Natural killer cell (primary cell): Measurements from ENCODE around the gene S100A14. TPM values are rescaled to one million over a fixed set of nuclear protein-coding genes. Genes with fewer than 3 reads are reported as not detected.

Experiments
- ATAC-seq, 3 donors: fragments of 150-1000 bp in 2 of 3; fragments of 200-7000 bp in 1 of 3; cut with Tn5 transposase; 1 replicate in 1 of 3; 2 replicates in 2 of 3; pipeline ENCODE4 v1.10.0; 2021; ENCODE audit warnings: mild to moderate bottlenecking in 2 of 3, moderate library complexity in 2 of 3
- DNase-seq, 2 donors: peaks; one replicate each; pipeline versions ENCODE4 v3.0.0 to v3.0.0-alpha.2; 2013 to 2021; ENCODE audit warnings: mixed read lengths in 1 of 2
- H3K27ac ChIP-seq: one replicate; pipeline ENCODE4 v1.5.1; 2013; ENCODE audit warnings: mild to moderate bottlenecking, low read length
- H3K27me3 ChIP-seq: one replicate; pipeline ENCODE4 v1.6.1; 2013; ENCODE audit warnings: low read length; ENCODE audit not compliant: control insufficient read depth, insufficient read depth
- H3K36me3 ChIP-seq: one replicate; pipeline ENCODE4 v1.6.1; 2013; ENCODE audit warnings: low read length; ENCODE audit not compliant: control insufficient read depth, insufficient read depth
- H3K4me1 ChIP-seq: one replicate; pipeline ENCODE4 v1.6.1; 2013; ENCODE audit warnings: low read length; ENCODE audit not compliant: control insufficient read depth, insufficient read depth
- H3K4me3 ChIP-seq: one replicate; pipeline ENCODE4 v1.5.1; 2013; ENCODE audit warnings: low read length
- H3K9me3 ChIP-seq: one replicate; pipeline ENCODE4 v1.6.1; 2013; ENCODE audit warnings: low read length; ENCODE audit not compliant: control insufficient read depth, insufficient read depth
- H3K27ac Mint-ChIP-seq, 2 donors: one replicate each; pipeline ENCODE4 v1.8.0; 2022; ENCODE audit warnings: mild to moderate bottlenecking in 2 of 2, mixed read lengths in 2 of 2, moderate library complexity in 1 of 2
- H3K27me3 Mint-ChIP-seq, 2 donors: one replicate each; pipeline ENCODE4 v1.8.0; 2022; ENCODE audit warnings: low read depth in 2 of 2, mixed read lengths in 2 of 2
- H3K36me3 Mint-ChIP-seq: one replicate; pipeline ENCODE4 v1.8.0; 2022; ENCODE audit warnings: mixed read lengths
- H3K4me1 Mint-ChIP-seq, 2 donors: one replicate each; pipeline ENCODE4 v1.8.0; 2022; ENCODE audit warnings: mixed read lengths in 2 of 2
- H3K4me3 Mint-ChIP-seq: one replicate; pipeline ENCODE4 v1.8.0; 2022; ENCODE audit warnings: mild to moderate bottlenecking, moderate library complexity, mixed read lengths
- H3K9me3 Mint-ChIP-seq, 2 donors: one replicate each; pipeline ENCODE4 v1.8.0; 2022; ENCODE audit warnings: mixed read lengths in 2 of 2
- CTCF ChIP-seq: fragments of 200-600 bp; IDR thresholded peaks from one replicate; pipeline ENCODE4 v1.8.0; 2022; ENCODE audit warnings: antibody characterized with exemption
- WGBS: methylation state at CpG from one replicate; pipeline ENCODE4 v1.1.7; 2013; ENCODE audit warnings: missing lambda C conversion rate; ENCODE audit not compliant: insufficient coverage; 5-methylcytosine and 5-hydroxymethylcytosine counted together
- intact Hi-C: fragments of 100-400 bp; cut with micrococcal nuclease; formaldehyde crosslinking; loops from one replicate; pipeline ENCODE4 v1.14.2; 2022
- total RNA-seq, 4 donors: library from RNA; stranded (reverse); fragments of 120-200 nt in 1 of 4; gene quantifications; one replicate each; pipeline versions ENCODE4 v1.2.3 to v1.2.4, GENCODE V29; 2013 to 2022

S100A14 gene
- total RNA-seq, 3 donors from 2014 or later (not counting 1 experiment from before 2014, with no cell fraction given) = not detected

GRCh38 chr1:153658400-153659174, 42.5 kb upstream of the S100A14 start, which contains the start of gene SNAPIN:
Gene SNAPIN (plus strand): TSS chr1:153658703. CDS start chr1:153658744, 41 bp downstream.
- H3K4me1 ChIP-seq = peaks cover 18% of the 10 kb centered on the region
- no peaks in the 10 kb centered on the region for H3K9me3 Mint-ChIP-seq
- H3K4me3 ChIP-seq = peak within 1 kb of the TSS; percentile 73
- WGBS = 3% methylated on average over 53 of the region's 53 CpGs
- DNase-seq = peak; percentile 86 to 91
- H3K27ac ChIP-seq = peak within 1 kb of the TSS; percentile 76
- peak; percentile 97 to 98 (median 97) for ATAC-seq
- peak within 1 kb of the TSS; percentile 92 for H3K4me3 Mint-ChIP-seq
- peaks cover 31% of the 10 kb centered on the region for H3K36me3 ChIP-seq
- no peak for TF ChIP-seq CTCF
- H3K27ac Mint-ChIP-seq = peak within 1 kb of the TSS; percentile 79 to 93
- no peaks in the 10 kb centered on the region for H3K36me3 Mint-ChIP-seq
- no peaks in the 10 kb centered on the region for H3K27me3 Mint-ChIP-seq
- no peaks in the 10 kb centered on the region for H3K27me3 ChIP-seq
- no peaks in the 10 kb centered on the region for H3K9me3 ChIP-seq
- intact Hi-C loops = loop anchor here (1.0 kb wide), 1 partner anchor 13 kb away; no protein-coding TSS in a partner anchor
- peaks cover 7 to 13% of the 10 kb centered on the region in 2 donors for H3K4me1 Mint-ChIP-seq

- Mint-ChIP-seq H3K4me3 (no peak overlapping the region), H3K9me3 (no peaks in the 10 kb centered on the region), H3K4me1 (peaks cover 7 to 13% of the 10 kb centered on the region in 2 donors), H3K36me3 (no peaks in the 10 kb centered on the region), H3K27me3 (no peaks in the 10 kb centered on the region), H3K27ac (no peak overlapping the region)
- no peak for DNase-seq
- no peak for TF ChIP-seq CTCF
- no peak for ATAC-seq
- Histone ChIP-seq H3K4me1 (peaks cover 18% of the 10 kb centered on the region), H3K27me3 (no peaks in the 10 kb centered on the region), H3K4me3 (no peak overlapping the region), H3K9me3 (no peaks in the 10 kb centered on the region), H3K36me3 (no peaks in the 10 kb centered on the region), H3K27ac (no peak overlapping the region)
- WGBS = 94% methylated on average over 2 of the region's 3 CpGs
- intact Hi-C loops = no loop called here
Observed at GRCh38 chr1:153655333-153655732, 39.2 kb upstream of the S100A14 start.

DNA sequence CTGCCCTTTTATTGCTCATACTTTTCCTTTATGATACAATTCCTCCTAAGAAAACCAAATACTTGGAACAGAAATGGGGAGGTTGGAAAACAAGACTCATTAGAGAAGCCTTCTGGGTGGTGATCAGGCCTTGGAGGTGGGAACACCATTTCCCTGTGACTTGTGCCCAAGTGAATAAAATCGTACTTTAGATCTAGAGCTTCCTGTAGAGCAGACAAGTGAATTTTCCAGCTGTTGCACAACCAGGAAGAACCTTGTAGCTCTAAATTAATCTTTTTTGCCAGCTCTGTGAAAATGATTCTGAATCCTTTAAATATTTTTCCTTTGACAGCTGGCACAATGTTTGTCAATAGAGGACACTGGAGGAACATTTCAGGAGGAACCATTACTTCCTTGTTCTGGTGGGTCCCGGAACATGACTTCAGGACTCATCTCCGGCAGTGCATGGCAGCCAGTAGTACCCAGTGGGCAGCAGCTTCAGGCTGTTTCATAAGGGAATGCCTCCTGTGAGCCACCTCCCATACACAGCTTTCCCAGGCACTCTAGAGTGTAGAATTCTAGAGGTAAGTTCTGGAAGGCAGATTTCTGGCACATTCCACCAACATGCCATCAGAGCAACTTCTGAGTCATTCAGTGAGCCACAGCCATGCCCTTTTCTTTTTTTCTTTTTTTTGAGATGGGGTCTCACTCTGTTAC, 36.8 kb upstream of the S100A14 start:
- DNase-seq (no peak), ATAC-seq (no peak)
- no peaks in the 10 kb centered on the region for H3K36me3 Mint-ChIP-seq
- no peak overlapping the region for H3K4me3 Mint-ChIP-seq
- Histone ChIP-seq H3K4me1 (peaks cover 2% of the 10 kb centered on the region), H3K27me3 (no peaks in the 10 kb centered on the region), H3K9me3 (no peaks in the 10 kb centered on the region), H3K36me3 (no peaks in the 10 kb centered on the region), H3K4me3 (no peak overlapping the region), H3K27ac (no peak overlapping the region)
- H3K27me3 Mint-ChIP-seq = no peaks in the 10 kb centered on the region
- no peaks in the 10 kb centered on the region for H3K9me3 Mint-ChIP-seq
- H3K27ac Mint-ChIP-seq = no peak overlapping the region
- WGBS = 68% methylated on average over 3 of the region's 3 CpGs
- intact Hi-C loops = no loop called here
- no peak for TF ChIP-seq CTCF
- H3K4me1 Mint-ChIP-seq = peaks cover under 1 to 11% of the 10 kb centered on the region in 2 donors
